Measurements from ENCODE around the gene RMI2. TPM values are rescaled to one million over a fixed set of nuclear protein-coding genes. Genes with fewer than 3 reads are reported as not detected.

The RMI2 gene
- total RNA-seq, 2 donors from 2014 or later = 0.49 TPM; not detected in 1

DNA sequence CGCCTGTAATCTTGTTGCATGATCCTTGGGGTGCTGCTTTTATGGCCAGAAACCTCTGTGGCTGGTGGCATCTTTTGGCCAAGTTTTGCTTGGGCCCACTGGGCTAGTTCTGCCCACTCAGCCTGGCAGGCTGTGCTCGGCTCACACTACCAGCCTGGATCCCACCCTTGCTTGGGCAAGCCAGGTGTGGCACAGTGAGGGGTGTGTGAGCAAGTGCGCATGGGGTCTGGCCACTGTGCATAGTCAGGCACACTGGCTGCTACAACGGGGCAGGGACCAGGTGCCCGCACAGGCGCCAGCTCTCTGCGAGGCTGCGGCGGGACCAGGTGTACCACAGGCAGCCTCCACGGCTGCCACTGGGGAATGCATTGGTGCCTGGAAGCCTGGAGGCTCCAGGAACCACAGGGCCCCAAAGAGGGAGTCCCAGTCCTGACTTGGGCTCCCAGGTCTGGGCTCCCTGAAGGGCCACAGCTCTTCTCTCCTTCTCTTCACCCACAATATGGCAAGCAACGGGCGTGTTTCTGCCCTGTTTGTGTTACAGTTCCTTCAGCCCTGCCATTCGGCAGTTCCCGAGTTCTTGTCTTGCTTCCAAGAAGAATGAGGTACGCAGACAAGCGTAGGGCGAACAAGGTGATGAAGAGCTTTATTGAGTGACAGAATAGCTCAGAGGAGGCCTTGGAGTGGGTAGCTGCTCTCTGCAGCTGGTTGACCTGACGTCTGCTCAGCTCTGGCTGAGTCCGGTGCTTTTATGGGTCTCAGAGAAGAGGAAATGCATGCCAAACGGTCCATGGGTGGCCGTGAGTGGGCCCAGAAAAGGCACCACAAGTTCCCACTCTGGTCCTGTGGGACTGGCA lies 37.4 kb upstream of the RMI2 start:
- Histone ChIP-seq H3K27ac (no peak overlapping the region), H3K9me3 (no peaks in the 10 kb centered on the region), H3K4me1 (ENCODE audit: control insufficient read depth in 1 of 2, low read depth in 2 of 2) (peaks cover 0 to 11% of the 10 kb centered on the region in 2 donors), H3K27me3 (replicated peaks; ENCODE audit: insufficient read depth) (no peaks in the 10 kb centered on the region), H3K36me3 (no peaks in the 10 kb centered on the region), H3K4me3 (no peak overlapping the region)
- ATAC-seq (ENCODE audit: insufficient number of reproducible peaks, low FRiP score, low read depth) (no peak), DNase-seq (ENCODE audit: low spot score) (no peak)
- TF ChIP-seq, protein P1, sequence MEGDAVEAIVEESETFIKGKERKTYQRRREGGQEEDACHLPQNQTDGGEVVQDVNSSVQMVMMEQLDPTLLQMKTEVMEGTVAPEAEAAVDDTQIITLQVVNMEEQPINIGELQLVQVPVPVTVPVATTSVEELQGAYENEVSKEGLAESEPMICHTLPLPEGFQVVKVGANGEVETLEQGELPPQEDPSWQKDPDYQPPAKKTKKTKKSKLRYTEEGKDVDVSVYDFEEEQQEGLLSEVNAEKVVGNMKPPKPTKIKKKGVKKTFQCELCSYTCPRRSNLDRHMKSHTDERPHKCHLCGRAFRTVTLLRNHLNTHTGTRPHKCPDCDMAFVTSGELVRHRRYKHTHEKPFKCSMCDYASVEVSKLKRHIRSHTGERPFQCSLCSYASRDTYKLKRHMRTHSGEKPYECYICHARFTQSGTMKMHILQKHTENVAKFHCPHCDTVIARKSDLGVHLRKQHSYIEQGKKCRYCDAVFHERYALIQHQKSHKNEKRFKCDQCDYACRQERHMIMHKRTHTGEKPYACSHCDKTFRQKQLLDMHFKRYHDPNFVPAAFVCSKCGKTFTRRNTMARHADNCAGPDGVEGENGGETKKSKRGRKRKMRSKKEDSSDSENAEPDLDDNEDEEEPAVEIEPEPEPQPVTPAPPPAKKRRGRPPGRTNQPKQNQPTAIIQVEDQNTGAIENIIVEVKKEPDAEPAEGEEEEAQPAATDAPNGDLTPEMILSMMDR (IDR thresholded peaks at IDR 0.05) = no peak

GRCh38 chr16:11308493-11309283 lies 36.6 kb upstream of the RMI2 start:
- no peak for DNase-seq (ENCODE audit: low spot score)

GRCh38 chr16:11309895-11310633 lies 35.2 kb upstream of the RMI2 start:
- Histone ChIP-seq H3K27ac (no peak overlapping the region), H3K4me1 (ENCODE audit: control insufficient read depth in 1 of 2, low read depth in 2 of 2) (peaks cover 0 to 13% of the 10 kb centered on the region in 2 donors), H3K27me3 (replicated peaks; ENCODE audit: insufficient read depth) (no peaks in the 10 kb centered on the region), H3K36me3 (no peaks in the 10 kb centered on the region), H3K9me3 (no peaks in the 10 kb centered on the region), H3K4me3 (no peak overlapping the region)
- TF ChIP-seq, protein P1 (IDR thresholded peaks at IDR 0.05) = no peak
- DNase-seq (ENCODE audit: low spot score) (no peak), ATAC-seq (ENCODE audit: insufficient number of reproducible peaks, low FRiP score, low read depth) (no peak)

More at GRCh38 chr16:11308493-11309283, 36.6 kb upstream of the RMI2 start:
- H3K9me3 ChIP-seq = no peaks in the 10 kb centered on the region
- no peak overlapping the region for H3K4me3 ChIP-seq
- no peak for ATAC-seq (ENCODE audit: insufficient number of reproducible peaks, low FRiP score, low read depth)
- H3K27ac ChIP-seq = no peak overlapping the region
- no peaks in the 10 kb centered on the region for H3K27me3 ChIP-seq (replicated peaks; ENCODE audit: insufficient read depth)
- H3K36me3 ChIP-seq = no peaks in the 10 kb centered on the region
- TF ChIP-seq, protein P1 (IDR thresholded peaks at IDR 0.05) = no peak
- peaks cover 0 to 13% of the 10 kb centered on the region in 2 donors for H3K4me1 ChIP-seq (ENCODE audit: control insufficient read depth in 1 of 2, low read depth in 2 of 2)

GRCh38 chr16:11310634-11310977 lies 34.7 kb upstream of the RMI2 start:
- TF ChIP-seq, protein P1 (IDR thresholded peaks at IDR 0.05) = no peak
- Histone ChIP-seq H3K4me1 (ENCODE audit: control insufficient read depth in 1 of 2, low read depth in 2 of 2) (peaks cover 0 to 13% of the 10 kb centered on the region in 2 donors), H3K9me3 (no peaks in the 10 kb centered on the region), H3K27me3 (replicated peaks; ENCODE audit: insufficient read depth) (no peaks in the 10 kb centered on the region), H3K4me3 (no peak overlapping the region), H3K27ac (no peak overlapping the region), H3K36me3 (no peaks in the 10 kb centered on the region)
- ATAC-seq (ENCODE audit: insufficient number of reproducible peaks, low FRiP score, low read depth) = no peak
- no peak for DNase-seq (ENCODE audit: low spot score)
